Lower leg skin (tissue), 4 donors: ENCODE measurements around the gene S100A1. TPM values are rescaled to one million over a fixed set of nuclear protein-coding genes. Genes with fewer than 3 reads are reported as not detected.
"Not testable (repeated sequence)": the region's sequence is repeated elsewhere in the genome, so short reads cannot be mapped to it uniquely, and the experiment has no call there.

ENCODE experiments used
- DNase-seq, 2 donors: peaks; one replicate each; pipeline ENCODE4 v3.0.0-alpha.2; 2019; ENCODE audit warnings: low spot score in 2 of 2
- H3K4me3 ChIP-seq: fragments of 200-600 bp; sonication (generic); 2 replicates; pipeline ENCODE4 v1.5.1; 2017; ENCODE audit warnings: mild to moderate bottlenecking, low read depth; ENCODE audit not compliant: poor library complexity, severe bottlenecking
- POLR2A ChIP-seq, 2 donors: fragments of 450-650 bp; IDR thresholded peaks; one replicate each; pipeline ENCODE4 v1.6.1; 2016 to 2017; ENCODE audit warnings: antibody characterized with exemption in 2 of 2, mild to moderate bottlenecking in 1 of 2, moderate library complexity in 1 of 2
- WGBS, 2 donors: methylation state at CpG; one replicate each; pipeline ENCODE4 v1.1.5; 2018; 5-methylcytosine and 5-hydroxymethylcytosine counted together
- intact Hi-C: fragments of 100-400 bp; cut with DNase I; formaldehyde crosslinking; loops from one replicate; pipeline ENCODE4 v1.15.0; 2023; ENCODE audit warnings: low total_unique reads
- total RNA-seq, 4 donors: library from RNA; depleted of rRNA; stranded (reverse); fragments of >200 nt; gene quantifications; one replicate each; pipeline ENCODE4 v1.1.0, GENCODE V29; 2016
- TF ChIP-seq, protein P1 (sequence below), 3 donors: fragments of 450-650 bp; IDR thresholded peaks; one replicate each; pipeline ENCODE4 v1.5.1; 2016; ENCODE audit warnings: antibody characterized with exemption in 3 of 3, mild to moderate bottlenecking in 3 of 3, moderate library complexity in 2 of 3

The S100A1 gene
- 10 to 100 TPM in 3 of 4 donors, 1 to 10 TPM in 1; 8.7 to 33.5 (median 23.8) TPM for total RNA-seq

DNA sequence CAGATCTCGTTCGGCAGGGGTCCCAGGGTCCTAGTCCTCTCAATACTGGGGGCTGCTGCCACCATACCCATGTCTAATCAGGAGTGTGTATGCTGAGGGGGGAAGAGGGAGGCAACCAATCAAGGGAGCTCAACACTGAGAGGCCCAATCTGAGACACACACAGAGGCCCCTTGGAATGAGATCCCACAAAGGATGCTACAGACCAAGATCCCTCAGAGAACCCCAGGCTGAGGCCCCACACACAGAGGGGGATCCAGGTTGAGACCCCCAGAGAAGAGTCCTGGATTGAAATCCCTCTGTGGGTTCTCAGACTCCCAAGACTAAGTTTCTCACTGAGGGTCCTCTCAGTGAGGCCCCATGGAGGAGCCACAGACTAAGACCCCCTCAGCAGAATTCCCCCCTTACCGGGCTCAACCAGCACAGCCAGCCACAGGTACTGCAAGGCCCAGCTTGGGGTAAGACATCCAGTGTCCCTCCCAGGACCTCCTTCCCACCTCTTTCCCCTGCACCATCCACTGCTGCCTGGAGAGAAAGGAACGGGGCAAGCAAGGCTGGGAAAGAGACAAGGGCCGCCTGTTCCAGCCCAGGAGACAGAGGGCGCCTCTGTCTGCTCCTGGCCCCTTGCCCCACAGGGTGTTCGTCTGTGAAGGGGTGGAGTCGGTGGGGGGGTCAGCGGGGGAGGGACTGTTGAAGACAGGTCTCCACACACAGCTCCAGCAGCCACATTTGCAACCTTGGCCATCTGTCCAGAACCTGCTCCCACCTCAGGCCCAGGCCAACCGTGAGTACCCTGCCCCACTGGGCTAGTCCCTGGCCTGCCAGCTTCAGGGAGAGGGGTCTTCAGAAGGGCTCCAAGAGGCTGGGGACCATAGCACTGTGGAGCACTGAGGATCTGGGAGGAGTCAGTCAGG, at the start of gene S100A1:
Gene S100A1 (plus strand): TSS at position 720 of the 912 bp plus-strand sequence. CDS start 2,088 bp downstream, outside the sequence.
- intact Hi-C loops = loop anchor here (10.0 kb wide), 1 partner anchor 93 kb away; the partner anchor contains the start of gene S100A6
- peak in 1 of 2 donors; percentile 89 for DNase-seq
- H3K4me3 ChIP-seq = peak within 1 kb of the TSS; percentile 39
- TF ChIP-seq, protein P1, sequence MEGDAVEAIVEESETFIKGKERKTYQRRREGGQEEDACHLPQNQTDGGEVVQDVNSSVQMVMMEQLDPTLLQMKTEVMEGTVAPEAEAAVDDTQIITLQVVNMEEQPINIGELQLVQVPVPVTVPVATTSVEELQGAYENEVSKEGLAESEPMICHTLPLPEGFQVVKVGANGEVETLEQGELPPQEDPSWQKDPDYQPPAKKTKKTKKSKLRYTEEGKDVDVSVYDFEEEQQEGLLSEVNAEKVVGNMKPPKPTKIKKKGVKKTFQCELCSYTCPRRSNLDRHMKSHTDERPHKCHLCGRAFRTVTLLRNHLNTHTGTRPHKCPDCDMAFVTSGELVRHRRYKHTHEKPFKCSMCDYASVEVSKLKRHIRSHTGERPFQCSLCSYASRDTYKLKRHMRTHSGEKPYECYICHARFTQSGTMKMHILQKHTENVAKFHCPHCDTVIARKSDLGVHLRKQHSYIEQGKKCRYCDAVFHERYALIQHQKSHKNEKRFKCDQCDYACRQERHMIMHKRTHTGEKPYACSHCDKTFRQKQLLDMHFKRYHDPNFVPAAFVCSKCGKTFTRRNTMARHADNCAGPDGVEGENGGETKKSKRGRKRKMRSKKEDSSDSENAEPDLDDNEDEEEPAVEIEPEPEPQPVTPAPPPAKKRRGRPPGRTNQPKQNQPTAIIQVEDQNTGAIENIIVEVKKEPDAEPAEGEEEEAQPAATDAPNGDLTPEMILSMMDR (IDR thresholded peaks at IDR 0.05) = no peak
- TF ChIP-seq POLR2A (IDR thresholded peaks at IDR 0.05) = no peak
- WGBS, 2 donors = 42 to 49% methylated on average over 10 of the region's 10 CpGs

DNA sequence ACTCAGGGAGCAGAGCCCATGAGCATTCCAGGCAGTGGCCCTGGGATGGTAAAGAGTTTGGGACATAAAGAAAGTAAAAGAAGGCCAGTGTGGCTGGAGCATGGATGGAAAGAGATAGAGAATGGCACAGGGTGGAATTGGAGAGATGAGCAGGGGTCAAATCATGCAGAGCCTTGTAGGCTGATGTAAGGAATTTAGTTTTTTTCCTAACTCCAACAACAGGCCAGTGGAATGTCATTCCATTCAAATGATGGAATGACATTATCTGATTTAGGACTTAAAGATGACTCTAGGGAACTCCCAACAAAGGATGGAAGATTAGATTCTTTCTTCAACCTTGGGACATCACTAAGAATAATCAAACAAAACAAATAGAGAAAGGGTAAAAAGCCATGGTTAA, 49.7 kb upstream of the S100A1 start:
- intact Hi-C loops = loop anchor here (10.0 kb wide), 2 partner anchors 86 to 176 kb away; no protein-coding TSS in a partner anchor
- no peak overlapping the region for H3K4me3 ChIP-seq
- DNase-seq = no peak
- TF ChIP-seq, protein P1 (IDR thresholded peaks at IDR 0.05) = no peak
- TF ChIP-seq POLR2A (IDR thresholded peaks at IDR 0.05) = no peak

DNA sequence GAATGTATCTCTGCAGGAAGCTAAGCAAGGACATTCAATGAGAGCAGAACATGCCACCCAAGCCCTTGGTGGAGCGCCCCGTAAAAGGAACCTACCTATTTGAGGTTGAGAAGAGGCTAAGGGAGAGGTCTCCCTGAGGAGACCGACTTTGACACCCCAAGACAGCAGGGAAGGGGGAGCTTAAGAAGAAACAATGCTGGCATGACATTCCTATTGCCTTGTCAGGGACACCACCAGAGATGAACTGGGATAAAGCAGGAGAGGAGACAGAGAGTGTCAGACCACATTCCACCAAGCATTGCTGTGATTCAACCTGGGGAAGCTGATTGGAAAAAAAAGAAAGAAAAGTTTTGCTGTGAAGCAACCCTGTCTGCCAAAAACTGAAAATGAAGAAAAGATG, 49.3 kb upstream of the S100A1 start:
- WGBS, 2 donors = 77 to 89% methylated on average over 3 of the region's 3 CpGs
- TF ChIP-seq, protein P1 (IDR thresholded peaks at IDR 0.05) = no peak
- no peak for TF ChIP-seq POLR2A (IDR thresholded peaks at IDR 0.05)
- no peak overlapping the region for H3K4me3 ChIP-seq
- DNase-seq = no peak
- intact Hi-C loops = loop anchor here (10.0 kb wide), 2 partner anchors 86 to 176 kb away; no protein-coding TSS in a partner anchor

DNA sequence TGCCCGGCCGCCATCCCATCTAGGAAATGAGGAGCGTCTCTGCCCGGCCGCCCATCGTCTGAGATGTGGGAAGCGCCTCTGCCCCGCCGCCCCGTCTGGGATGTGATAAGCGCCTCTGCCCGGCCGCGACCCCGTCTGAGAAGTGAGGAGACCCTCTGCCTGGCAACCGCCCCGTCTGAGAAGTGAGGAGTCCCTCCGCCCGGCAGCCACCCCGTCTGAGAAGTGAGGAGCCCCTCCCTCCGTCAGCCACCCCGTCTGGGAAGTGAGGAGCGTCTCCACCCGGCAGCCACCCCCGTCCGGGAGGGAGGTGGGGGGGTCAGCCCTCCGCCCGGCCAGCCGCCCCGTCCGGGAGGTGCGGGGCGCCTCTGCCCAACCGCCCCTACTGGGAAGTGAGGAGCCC, 45.4 kb upstream of the S100A1 start:
- intact Hi-C loops, H3K4me3 ChIP-seq, DNase-seq: not testable (repeated sequence)
- 95 to 96% methylated on average over 27 to 29 of the region's 34 CpGs for WGBS, 2 donors

DNA sequence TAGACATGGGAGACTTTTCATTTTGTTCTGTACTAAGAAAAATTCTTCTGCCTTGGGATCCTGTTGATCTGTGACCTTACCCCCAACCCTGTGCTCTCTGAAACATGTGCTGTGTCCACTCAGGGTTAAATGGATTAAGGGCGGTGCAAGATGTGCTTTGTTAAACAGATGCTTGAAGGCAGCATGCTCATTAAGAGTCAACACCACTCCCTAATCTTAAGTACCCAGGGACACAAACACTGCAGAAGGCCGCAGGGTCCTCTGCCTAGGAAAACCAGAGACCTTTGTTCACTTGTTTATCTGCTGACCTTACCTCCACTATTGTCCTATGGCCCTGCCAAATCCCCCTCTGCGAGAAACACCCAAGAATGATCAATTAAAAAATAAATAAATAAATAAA, 44.7 kb upstream of the S100A1 start:
- WGBS, 2 donors = 84 to 91% methylated on average over 3 of the region's 3 CpGs
- DNase-seq, H3K4me3 ChIP-seq, intact Hi-C loops: not testable (repeated sequence)

DNA sequence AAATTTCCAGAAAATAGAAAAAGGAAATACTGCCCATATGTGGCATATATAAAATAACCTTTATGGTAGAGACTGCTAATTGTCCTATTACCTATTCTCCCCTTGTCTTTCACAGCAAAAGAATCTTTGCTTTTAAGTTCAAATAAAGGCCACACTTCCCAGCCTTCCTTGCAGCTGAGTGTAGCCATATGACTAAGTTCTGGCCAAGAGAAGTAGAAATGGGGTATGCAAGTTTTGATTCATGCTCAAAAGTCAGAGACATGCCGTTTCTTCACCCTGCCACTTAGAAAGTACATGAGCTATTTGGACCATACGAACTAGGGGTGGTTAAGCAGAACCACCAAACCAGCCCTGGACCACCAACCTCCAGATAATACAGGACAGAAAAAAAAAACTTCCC, 44.3 kb upstream of the S100A1 start:
- intact Hi-C loops = no loop called here
- no peak overlapping the region for H3K4me3 ChIP-seq
- DNase-seq = no peak
- 80 to 84% methylated on average over 2 of the region's 2 CpGs for WGBS, 2 donors
- TF ChIP-seq, protein P1 (IDR thresholded peaks at IDR 0.05) = no peak
- TF ChIP-seq POLR2A (IDR thresholded peaks at IDR 0.05) = no peak
